Measurements from ENCODE around the gene HSPA1L.
A peak's percentile ranks its signal among the peaks of the same experiment; 100 is the strongest.

The HSPA1L gene

DNA sequence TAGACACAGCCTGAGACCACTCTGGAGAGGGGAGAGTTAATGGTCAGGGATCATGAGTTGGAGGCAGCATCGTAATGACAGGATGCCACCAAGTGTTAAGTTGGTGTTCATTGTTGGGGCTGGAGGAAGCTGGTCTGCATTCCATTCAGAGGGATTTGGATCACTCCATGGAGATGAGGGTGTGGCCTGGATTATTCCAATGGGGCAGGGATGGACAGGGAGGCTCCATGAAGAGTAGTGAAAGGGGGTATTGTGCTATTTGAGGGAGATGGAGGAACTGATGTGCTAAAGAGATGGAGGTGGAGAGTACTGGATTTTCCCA, 51.5 kb downstream of the HSPA1L start:
- DNase-seq, result peak; percentile 13 to 37

DNA sequence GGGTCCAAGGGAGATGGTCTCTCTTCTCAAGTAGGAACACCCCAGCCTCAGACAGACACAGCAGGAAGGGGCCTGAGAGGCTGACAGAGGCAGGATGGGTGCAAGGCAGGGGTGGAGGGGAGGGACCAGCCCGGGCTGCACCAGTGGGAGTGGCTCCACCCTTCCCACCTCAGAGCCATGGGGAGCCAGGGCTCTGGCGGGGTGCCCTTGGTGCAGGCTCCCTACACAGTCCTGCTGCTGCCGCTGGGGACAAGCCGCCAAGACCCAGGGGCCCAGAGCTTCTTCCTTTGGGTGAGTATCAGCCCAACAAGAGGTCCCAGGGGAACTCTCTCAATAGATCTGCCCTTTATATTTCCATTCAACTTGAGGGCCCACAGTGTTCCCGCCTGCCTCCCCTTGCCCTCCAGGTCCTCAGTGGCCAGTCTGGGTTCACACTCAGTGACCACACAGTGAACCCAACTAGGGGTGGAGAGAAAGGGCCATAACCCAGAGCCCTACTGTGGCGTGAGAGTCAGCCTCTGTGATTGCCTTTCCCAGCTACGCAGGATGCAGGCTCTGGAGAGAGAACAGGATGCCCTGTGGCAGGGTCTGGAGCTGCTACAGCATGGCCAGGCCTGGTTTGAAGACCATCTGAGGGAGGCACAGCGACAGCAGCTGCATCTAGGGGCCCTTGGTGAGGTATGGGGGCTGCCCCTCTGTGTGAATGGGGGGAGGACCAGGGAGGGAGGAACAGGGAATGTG, 52.0 kb downstream of the HSPA1L start:
- no peak for DNase-seq

DNA sequence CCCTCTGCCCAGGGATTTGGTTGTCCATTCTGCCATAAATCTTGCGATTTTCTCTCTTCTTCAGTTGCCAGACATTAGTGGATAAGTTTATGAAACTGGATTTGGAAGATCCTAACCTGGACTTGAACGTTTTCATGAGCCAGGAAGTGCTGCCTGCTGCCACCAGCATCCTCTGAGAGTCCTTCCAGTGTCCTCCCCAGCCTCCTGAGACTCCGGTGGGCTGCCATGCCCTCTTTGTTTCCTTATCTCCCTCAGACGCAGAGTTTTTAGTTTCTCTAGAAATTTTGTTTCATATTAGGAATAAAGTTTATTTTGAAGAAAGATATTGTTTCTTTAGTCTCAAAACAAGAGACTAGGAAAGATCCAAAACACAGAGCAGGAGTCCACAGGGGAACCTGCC, 52.7 kb downstream of the HSPA1L start, which contains the start of gene SAPCD1:
SAPCD1 (plus strand) TSS at position 301 of the 400 bp plus-strand sequence. CDS start 399 bp downstream, outside the sequence.
- no peak for DNase-seq

DNA sequence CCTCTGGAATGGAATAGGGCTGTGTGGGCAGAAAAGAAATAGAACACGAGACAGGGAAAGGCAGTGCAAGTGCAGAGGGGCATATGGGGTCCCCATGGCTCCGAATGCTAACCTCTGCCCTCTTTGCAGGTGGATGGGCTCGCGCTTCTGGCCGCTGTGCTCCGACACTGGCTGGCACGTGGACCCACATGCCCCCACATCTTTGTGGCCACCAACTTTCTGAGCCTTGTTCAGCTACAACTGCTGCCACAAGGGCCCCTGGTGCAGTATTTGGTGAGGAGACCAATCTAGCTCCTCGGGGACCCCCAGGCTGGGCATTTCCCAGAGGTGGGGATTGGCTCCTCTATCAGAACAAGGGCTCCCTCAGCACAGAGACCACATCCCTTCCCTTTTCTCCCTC, 53.7 kb downstream of the HSPA1L start:
- no peak for DNase-seq

DNA sequence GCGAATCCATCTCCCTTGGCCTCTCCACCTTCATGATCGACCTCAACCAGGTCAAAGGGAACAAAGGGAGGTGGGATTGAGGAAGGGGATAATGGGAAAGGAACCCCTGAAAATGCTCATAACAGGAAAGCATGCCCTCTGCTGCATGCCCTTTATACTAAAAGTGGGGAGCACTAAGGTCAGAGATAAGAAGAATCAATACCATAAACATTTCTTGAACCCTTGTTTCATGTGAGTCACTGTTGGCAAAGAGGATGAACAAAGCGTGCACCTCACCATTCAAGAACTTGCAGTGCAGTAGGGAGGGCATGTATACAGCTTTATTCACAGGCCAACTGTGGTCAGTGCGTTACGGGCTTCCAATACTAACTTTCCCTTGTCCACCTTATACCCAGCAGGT, 54.3 kb downstream of the HSPA1L start:
- DNase-seq, result no peak
